Activated CD4-positive, alpha-beta T cell treated with anti-CD3 and anti-CD28 coated beads for 1 hour (primary cell): ENCODE results near the gene DEFB126.
"Not testable (repeated sequence)": the region's sequence is repeated elsewhere in the genome, so short reads cannot be mapped to it uniquely, and the experiment has no call there.

ENCODE experiments used
- DNase-seq: peaks from one replicate; pipeline ENCODE4 v3.0.0-alpha.2; 2020

The DEFB126 gene

GRCh38 chr20:142290-142689 is at the start of gene DEFB126:
DEFB126 (plus strand) TSS chr20:142590; CDS start chr20:142629, 39 bp downstream.
- DNase-seq = no peak

- no peak for DNase-seq
Observed at GRCh38 chr20:93641-94040, 48.7 kb upstream of the DEFB126 start.

- no peak for DNase-seq
Observed at GRCh38 chr20:95215-95614, 47.2 kb upstream of the DEFB126 start.

GRCh38 chr20:97691-98090 is 44.7 kb upstream of the DEFB126 start:
- DNase-seq = not testable (repeated sequence)

GRCh38 chr20:101975-102374 is 40.4 kb upstream of the DEFB126 start:
- DNase-seq = no peak

GRCh38 chr20:103456-103855 is 38.9 kb upstream of the DEFB126 start:
- no peak for DNase-seq

GRCh38 chr20:112396-112795 is 30.0 kb upstream of the DEFB126 start:
- no peak for DNase-seq

GRCh38 chr20:117518-117917 is 24.9 kb upstream of the DEFB126 start:
- DNase-seq = no peak

- DNase-seq = not testable (repeated sequence)
Observed at GRCh38 chr20:129786-130323, 12.5 kb upstream of the DEFB126 start.

- no peak for DNase-seq
Observed at GRCh38 chr20:137668-138490, 4.5 kb upstream of the DEFB126 start.

- no peak for DNase-seq
Observed at GRCh38 chr20:145877-146276, 3.5 kb downstream of the DEFB126 start.

- DNase-seq = no peak
Observed at GRCh38 chr20:152131-152530, 9.7 kb downstream of the DEFB126 start.

- no peak for DNase-seq
Observed at GRCh38 chr20:157154-157553, 14.8 kb downstream of the DEFB126 start, which contains the start of gene DEFB127. DEFB127 (plus strand) TSS chr20:157454; CDS start chr20:157545, 91 bp downstream.

- no peak for DNase-seq
Observed at GRCh38 chr20:164618-165017, 22.2 kb downstream of the DEFB126 start.

GRCh38 chr20:168876-169275 is 26.5 kb downstream of the DEFB126 start:
- DNase-seq = no peak

GRCh38 chr20:184288-184687 is 41.9 kb downstream of the DEFB126 start:
- DNase-seq = no peak

GRCh38 chr20:187733-188132 is 45.3 kb downstream of the DEFB126 start:
- DNase-seq = no peak

- DNase-seq = no peak
Observed at GRCh38 chr20:189611-190010, 47.2 kb downstream of the DEFB126 start, which contains the start of gene DEFB128. DEFB128 (minus strand) TSS chr20:189711; CDS start chr20:189623, 88 bp downstream.
